ENCODE results near the gene HOXC11. TPM values are rescaled to one million over a fixed set of nuclear protein-coding genes. Genes with fewer than 3 reads are reported as not detected.

Gene HOXC11
- total RNA-seq, 1 experiment from 2014 or later = 2.4 TPM

GRCh38 chr12:54000116-54001114 lies 27.5 kb downstream of the HOXC11 start, which contains the start of gene HOXC9:
Gene HOXC9 (plus strand): TSS chr12:54000161. CDS start chr12:54000189, 28 bp downstream.
- Histone ChIP-seq H3K4me1 (replicated peaks; ENCODE audit: insufficient read depth) (0 out of 2 replicates have a peak, but pooled peaks cover 4% of the 10 kb centered on the region), H3K27ac (no peak within 1 kb of the TSS), H3F3A (ENCODE audit: insufficient read depth, low read depth) (peaks cover 4% of the 10 kb centered on the region; the same call in 1 of the 2 replicates), H3K36me3 (ENCODE audit: low read depth) (no peaks in the 10 kb centered on the region), H3K79me2 (ENCODE audit: low read depth) (peaks cover 8% of the 10 kb centered on the region; the same call in 1 of the 2 replicates), H3K4me3 (no peak within 1 kb of the TSS), H3K9me3 (ENCODE audit: insufficient read depth, low read depth) (no peaks in the 10 kb centered on the region), H3K27me3 (ENCODE audit: insufficient read depth, low read depth) (no peaks in the 10 kb centered on the region), H4K20me1 (ENCODE audit: insufficient read depth) (no peaks in the 10 kb centered on the region), H3K4me2 (no peak within 1 kb of the TSS), H3K9me2 (ENCODE audit: insufficient read depth) (no peaks in the 10 kb centered on the region), H2AFZ (no peak within 1 kb of the TSS)
- ChIA-PET POLR2A (ENCODE audit: unreplicated experiment) (no interaction called here), CTCF (interaction anchor here (0.5 to 0.6 kb wide), 2 partner anchors 38 to 193 kb away, joined by 3 to 8 read pairs; no protein-coding TSS in a partner anchor)
- TF ChIP-seq EZH2 (IDR thresholded peaks at IDR 0.05; ENCODE audit: low read depth) = no peak
- TF ChIP-seq CTCF (conservative IDR thresholded peaks at IDR 0.05) = no peak
- intact Hi-C loops (cut with micrococcal nuclease; ENCODE audit: unreplicated experiment) = no loop called here
- no TSS peak for BruUV-seq (replicated peaks)
- DNase-seq = no peak

- DNase-seq = no peak
- H2AFZ ChIP-seq = no peak overlapping the region
- H3K4me1 ChIP-seq (replicated peaks; ENCODE audit: insufficient read depth) = no peaks in the 10 kb centered on the region
- peaks cover 2% of the 10 kb centered on the region; the same call in 1 of the 2 replicates for H3K79me2 ChIP-seq (ENCODE audit: low read depth)
- H3K36me3 ChIP-seq (ENCODE audit: low read depth) = no peaks in the 10 kb centered on the region
- intact Hi-C loops (cut with micrococcal nuclease; ENCODE audit: unreplicated experiment) = no loop called here
- H4K20me1 ChIP-seq (ENCODE audit: insufficient read depth) = no peaks in the 10 kb centered on the region
- no peak overlapping the region for H3K4me3 ChIP-seq
- POLR2A ChIA-PET (ENCODE audit: unreplicated experiment) = no interaction called here
- no peak overlapping the region for H3K27ac ChIP-seq
- H3K27me3 ChIP-seq (ENCODE audit: insufficient read depth, low read depth) = no peaks in the 10 kb centered on the region
- peaks cover 4% of the 10 kb centered on the region; the same call in 1 of the 2 replicates for H3F3A ChIP-seq (ENCODE audit: insufficient read depth, low read depth)
- TF ChIP-seq EZH2 (IDR thresholded peaks at IDR 0.05; ENCODE audit: low read depth) (no peak), CTCF (conservative IDR thresholded peaks at IDR 0.05) (no peak)
- H3K9me2 ChIP-seq (ENCODE audit: insufficient read depth) = no peaks in the 10 kb centered on the region
- H3K9me3 ChIP-seq (ENCODE audit: insufficient read depth, low read depth) = no peaks in the 10 kb centered on the region
- no TSS peak for BruUV-seq (replicated peaks)
- CTCF ChIA-PET = interaction anchor here (0.5 to 0.6 kb wide), 2 partner anchors 11 to 191 kb away, joined by 3 to 8 read pairs; no protein-coding TSS in a partner anchor
- no peak overlapping the region for H3K4me2 ChIP-seq
Measured at GRCh38 chr12:54001283-54002187, 28.6 kb downstream of the HOXC11 start.
